HEK293 (cell line): ENCODE measurements around the gene PDE3A.

Source experiments
- CTCF ChIP-seq: fragments of 450-650 bp; formaldehyde crosslinking; IDR thresholded peaks from 2 replicates; pipeline ENCODE4 v1.5.1; 2016; ENCODE audit warnings: missing biosample characterization, missing genetic modification characterization
- EGR2 ChIP-seq: fragments of 450-650 bp; formaldehyde crosslinking; IDR thresholded peaks from 2 replicates; pipeline ENCODE4 v1.5.1; 2016; ENCODE audit warnings: low read depth, missing biosample characterization, missing genetic modification characterization
- MYNN ChIP-seq: fragments of 450-650 bp; formaldehyde crosslinking; IDR thresholded peaks from 2 replicates; pipeline ENCODE4 v1.5.1; 2016; ENCODE audit warnings: missing biosample characterization, missing genetic modification characterization, borderline replicate concordance
- REPIN1 ChIP-seq: fragments of 450-650 bp; formaldehyde crosslinking; IDR thresholded peaks from 2 replicates; pipeline ENCODE4 v1.5.1; 2017; ENCODE audit warnings: missing biosample characterization, missing genetic modification characterization, low read depth
- ZBTB10 ChIP-seq: fragments of 450-650 bp; formaldehyde crosslinking; IDR thresholded peaks from 2 replicates; pipeline ENCODE4 v1.5.1; 2016; ENCODE audit warnings: missing biosample characterization, missing genetic modification characterization
- ZBTB44 ChIP-seq: fragments of 450-650 bp; IDR thresholded peaks from 2 replicates; pipeline ENCODE4 v1.5.1; 2018; ENCODE audit warnings: missing biosample characterization, mild to moderate bottlenecking, missing genetic modification characterization
- ZBTB8A ChIP-seq: fragments of 450-650 bp; formaldehyde crosslinking; IDR thresholded peaks from 2 replicates; pipeline ENCODE4 v1.5.1; 2016; ENCODE audit warnings: missing biosample characterization, missing genetic modification characterization
- ZNF239 ChIP-seq: fragments of 450-650 bp; formaldehyde crosslinking; IDR thresholded peaks from 2 replicates; pipeline ENCODE4 v1.5.1; 2016; ENCODE audit warnings: missing biosample characterization, missing genetic modification characterization
- ZNF324 ChIP-seq: fragments of 450-650 bp; formaldehyde crosslinking; IDR thresholded peaks from 2 replicates; pipeline ENCODE4 v1.5.1; 2016; ENCODE audit warnings: missing biosample characterization, missing genetic modification characterization
- ZNF530 ChIP-seq: fragments of 450-650 bp; formaldehyde crosslinking; IDR thresholded peaks from 2 replicates; pipeline ENCODE4 v1.5.1; 2016; ENCODE audit warnings: low read depth, missing biosample characterization, missing genetic modification characterization
- ZNF639 ChIP-seq: fragments of 450-650 bp; formaldehyde crosslinking; IDR thresholded peaks from 2 replicates; pipeline ENCODE4 v1.5.1; 2016; ENCODE audit warnings: missing biosample characterization, missing genetic modification characterization
- ZNF707 ChIP-seq: fragments of 450-650 bp; formaldehyde crosslinking; IDR thresholded peaks from 2 replicates; pipeline ENCODE4 v1.5.1; 2016; ENCODE audit warnings: missing biosample characterization, missing genetic modification characterization
- TF ChIP-seq, protein P1 (sequence below): fragments of 450-650 bp; formaldehyde crosslinking; optimal IDR thresholded peaks from 2 replicates; pipeline ENCODE3; 2016; ENCODE audit warnings: missing biosample characterization, mild to moderate bottlenecking, missing genetic modification characterization
- TF ChIP-seq, protein P2 (sequence below): fragments of 450-650 bp; formaldehyde crosslinking; IDR thresholded peaks from 2 replicates; pipeline ENCODE4 v1.5.1; 2016; ENCODE audit warnings: missing biosample characterization, missing genetic modification characterization

DNA sequence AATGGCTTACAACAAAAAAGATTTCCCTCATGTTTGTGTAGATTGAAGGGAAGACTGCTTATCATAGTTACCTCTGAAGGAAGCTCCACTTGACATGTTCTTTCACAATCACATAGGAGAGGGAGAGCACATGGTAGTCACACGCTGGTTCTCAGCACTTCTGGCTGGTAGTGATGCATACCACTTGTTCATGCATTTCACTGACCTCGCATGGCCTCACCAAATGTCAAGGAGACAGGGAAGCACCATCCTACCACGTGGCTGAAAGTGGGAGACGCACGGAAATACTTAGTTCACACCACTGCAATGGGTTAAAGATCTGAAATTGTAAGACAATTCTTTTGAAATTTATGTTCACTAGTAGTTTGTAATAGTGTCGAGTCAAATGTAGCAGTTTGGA, 74.0 kb downstream of the PDE3A start:
- TF ChIP-seq REPIN1 (tag by site-specific recombination) (no peak), ZBTB10 (tag by site-specific recombination) (no peak), ZBTB44 (tag by site-specific recombination) (no peak), MYNN (no peak), CTCF (no peak), ZNF239 (tag by site-specific recombination) (no peak), ZNF707 (tag by site-specific recombination) (no peak), ZNF530 (tag by site-specific recombination) (no peak), ZBTB8A (no peak), ZNF324 (tag by site-specific recombination) (no peak), ZNF639 (no peak), EGR2 (tag by site-specific recombination) (no peak)
- TF ChIP-seq, protein P1, sequence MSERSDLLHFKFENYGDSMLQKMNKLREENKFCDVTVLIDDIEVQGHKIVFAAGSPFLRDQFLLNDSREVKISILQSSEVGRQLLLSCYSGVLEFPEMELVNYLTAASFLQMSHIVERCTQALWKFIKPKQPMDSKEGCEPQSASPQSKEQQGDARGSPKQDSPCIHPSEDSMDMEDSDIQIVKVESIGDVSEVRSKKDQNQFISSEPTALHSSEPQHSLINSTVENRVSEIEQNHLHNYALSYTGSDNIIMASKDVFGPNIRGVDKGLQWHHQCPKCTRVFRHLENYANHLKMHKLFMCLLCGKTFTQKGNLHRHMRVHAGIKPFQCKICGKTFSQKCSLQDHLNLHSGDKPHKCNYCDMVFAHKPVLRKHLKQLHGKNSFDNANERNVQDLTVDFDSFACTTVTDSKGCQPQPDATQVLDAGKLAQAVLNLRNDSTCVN (tag by site-specific recombination) = no peak
- TF ChIP-seq, protein P2, sequence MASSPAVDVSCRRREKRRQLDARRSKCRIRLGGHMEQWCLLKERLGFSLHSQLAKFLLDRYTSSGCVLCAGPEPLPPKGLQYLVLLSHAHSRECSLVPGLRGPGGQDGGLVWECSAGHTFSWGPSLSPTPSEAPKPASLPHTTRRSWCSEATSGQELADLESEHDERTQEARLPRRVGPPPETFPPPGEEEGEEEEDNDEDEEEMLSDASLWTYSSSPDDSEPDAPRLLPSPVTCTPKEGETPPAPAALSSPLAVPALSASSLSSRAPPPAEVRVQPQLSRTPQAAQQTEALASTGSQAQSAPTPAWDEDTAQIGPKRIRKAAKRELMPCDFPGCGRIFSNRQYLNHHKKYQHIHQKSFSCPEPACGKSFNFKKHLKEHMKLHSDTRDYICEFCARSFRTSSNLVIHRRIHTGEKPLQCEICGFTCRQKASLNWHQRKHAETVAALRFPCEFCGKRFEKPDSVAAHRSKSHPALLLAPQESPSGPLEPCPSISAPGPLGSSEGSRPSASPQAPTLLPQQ (tag by site-specific recombination) = no peak
